GM23248 (cell line): ENCODE data around the gene SMARCC2. TPM values are rescaled to one million over a fixed set of nuclear protein-coding genes. Genes with fewer than 3 reads are reported as not detected.

ENCODE experiments used
- DNase-seq: peaks from one replicate; pipeline ENCODE4 v3.0.0-alpha.2; 2015
- H2AFZ ChIP-seq: fragments of 200-600 bp; sonication (generic); 2 replicates; pipeline ENCODE4 v1.6.1; 2016; ENCODE audit warnings: antibody characterized with exemption
- H3F3A ChIP-seq: fragments of 200-600 bp; sonication (generic); 2 replicates; pipeline ENCODE4 v1.6.1; 2016; ENCODE audit warnings: mild to moderate bottlenecking, antibody characterized with exemption, mixed run types; ENCODE audit not compliant: insufficient read depth
- H3K27ac ChIP-seq: fragments of 200-600 bp; sonication (generic); 2 replicates; pipeline ENCODE4 v1.5.1; 2016; ENCODE audit warnings: mild to moderate bottlenecking
- H3K27me3 ChIP-seq: fragments of 200-600 bp; sonication (generic); replicated peaks from 2 replicates; pipeline ENCODE4 v1.6.1; 2016; ENCODE audit warnings: mild to moderate bottlenecking; ENCODE audit not compliant: insufficient read depth
- H3K36me3 ChIP-seq: fragments of 200-600 bp; sonication (generic); 2 replicates; pipeline ENCODE4 v1.6.1; 2016; ENCODE audit warnings: low read depth, mild to moderate bottlenecking
- H3K4me1 ChIP-seq: fragments of 200-600 bp; sonication (generic); 2 replicates; pipeline ENCODE4 v1.6.1; 2016; ENCODE audit warnings: mild to moderate bottlenecking; ENCODE audit not compliant: insufficient read depth
- H3K4me2 ChIP-seq: fragments of 200-600 bp; sonication (generic); one replicate; pipeline ENCODE4 v1.6.1; 2016; ENCODE audit warnings: mild to moderate bottlenecking; ENCODE audit not compliant: unreplicated experiment
- H3K4me3 ChIP-seq: fragments of 200-600 bp; sonication (generic); 2 replicates; pipeline ENCODE4 v1.5.1; 2016; ENCODE audit warnings: mild to moderate bottlenecking
- H3K79me2 ChIP-seq: fragments of 200-600 bp; sonication (generic); 2 replicates; pipeline ENCODE4 v1.6.1; 2016; ENCODE audit warnings: mild to moderate bottlenecking; ENCODE audit not compliant: insufficient read depth
- H3K9ac ChIP-seq: fragments of 200-600 bp; sonication (generic); 2 replicates; pipeline ENCODE4 v1.6.1; 2016; ENCODE audit warnings: mild to moderate bottlenecking
- H3K9me2 ChIP-seq: fragments of 200-600 bp; sonication (generic); 2 replicates; pipeline ENCODE4 v1.6.1; 2016; ENCODE audit warnings: mixed run types, mild to moderate bottlenecking, moderate library complexity; ENCODE audit not compliant: insufficient read depth
- H3K9me3 ChIP-seq: fragments of 200-600 bp; sonication (generic); one replicate; pipeline ENCODE4 v1.6.1; 2017; ENCODE audit warnings: low read depth
- H4K20me1 ChIP-seq: fragments of 200-600 bp; sonication (generic); 2 replicates; pipeline ENCODE4 v1.6.0; 2016; ENCODE audit not compliant: insufficient read depth
- EZH2 ChIP-seq: fragments of 200-600 bp; sonication (generic); IDR thresholded peaks from 2 replicates; pipeline ENCODE4 v1.6.1; 2018; ENCODE audit warnings: antibody characterized with exemption, mild to moderate bottlenecking; ENCODE audit not compliant: insufficient read depth, poor library complexity, severe bottlenecking
- EZH2phosphoT487 ChIP-seq: fragments of 200-600 bp; sonication (generic); IDR thresholded peaks from 2 replicates; pipeline ENCODE4 v1.6.1; 2018; ENCODE audit warnings: antibody characterized with exemption, moderate library complexity, mild to moderate bottlenecking, low read depth; ENCODE audit not compliant: insufficient read depth
- WGBS, 2 experiments: methylation state at CpG; one replicate each; pipeline ENCODE4 v1.1.6; 2015 to 2017; ENCODE audit warnings: low lambda C conversion rate in 2 of 2, low coverage in 1 of 2; ENCODE audit errors: missing lambda C conversion rate in 2 of 2; 5-methylcytosine and 5-hydroxymethylcytosine counted together
- in situ Hi-C: fragments of 300-500 bp; cut with MboI; formaldehyde crosslinking; loops from 2 replicates; pipeline ENCODE4 v1.15.0; 2020
- polyA plus RNA-seq: library from polyadenylated mRNA; unstranded; fragments of >200 nt; fragmentation: Nextera tagmentation; extraction: Ambion mirVana; gene quantifications from 2 replicates; pipeline ENCODE4 v1.2.1, GENCODE V29; 2016
- total RNA-seq: library from RNA; depleted of rRNA; stranded (reverse); fragments of >200 nt; shearing (Covaris generic); gene quantifications from 2 replicates; pipeline ENCODE4 v1.2.3, GENCODE V29; 2014

The SMARCC2 gene
- total and polyA plus RNA-seq, 2 experiments from 2014 or later: 34.0 to 64.3 TPM

DNA sequence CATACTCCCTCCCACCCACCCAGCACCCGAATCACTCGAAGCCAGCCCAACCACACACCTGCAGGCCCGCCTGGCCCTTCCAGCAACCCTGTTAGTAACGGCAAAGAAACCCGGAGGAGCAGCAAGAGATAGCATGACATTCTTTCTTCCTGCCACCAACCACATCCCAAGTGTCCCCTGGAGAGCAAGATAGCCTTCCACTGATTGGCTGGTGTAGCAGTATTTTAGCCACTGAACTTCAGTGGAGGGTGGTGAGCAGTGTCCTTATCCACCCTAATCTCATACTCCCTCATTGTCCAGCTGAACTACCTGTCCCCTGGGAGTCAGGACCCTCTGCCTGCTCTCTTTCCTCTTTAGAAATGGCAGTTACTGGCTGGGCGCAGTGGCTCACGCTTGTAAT, 39.8 kb upstream of the SMARCC2 start:
- Histone ChIP-seq H3K36me3 (no peaks in the 10 kb centered on the region), H3K9ac (no peak overlapping the region), H3K79me2 (no peaks in the 10 kb centered on the region), H2AFZ (no peak overlapping the region), H3K27ac (no peak overlapping the region), H4K20me1 (no peaks in the 10 kb centered on the region), H3K9me3 (no peaks in the 10 kb centered on the region), H3K4me3 (no peak overlapping the region), H3K27me3 (no peaks in the 10 kb centered on the region), H3K9me2 (no peaks in the 10 kb centered on the region), H3K4me2 (no peak overlapping the region), H3K4me1 (no peaks in the 10 kb centered on the region), H3F3A (peaks cover 5% of the 10 kb centered on the region; the same call in 1 of the 2 replicates)
- TF ChIP-seq EZH2phosphoT487 (no peak), EZH2 (no peak)
- 86 to 90% methylated on average over 7 of the region's 7 CpGs for WGBS, 2 experiments
- in situ Hi-C loops: no loop called here
- no peak for DNase-seq

DNA sequence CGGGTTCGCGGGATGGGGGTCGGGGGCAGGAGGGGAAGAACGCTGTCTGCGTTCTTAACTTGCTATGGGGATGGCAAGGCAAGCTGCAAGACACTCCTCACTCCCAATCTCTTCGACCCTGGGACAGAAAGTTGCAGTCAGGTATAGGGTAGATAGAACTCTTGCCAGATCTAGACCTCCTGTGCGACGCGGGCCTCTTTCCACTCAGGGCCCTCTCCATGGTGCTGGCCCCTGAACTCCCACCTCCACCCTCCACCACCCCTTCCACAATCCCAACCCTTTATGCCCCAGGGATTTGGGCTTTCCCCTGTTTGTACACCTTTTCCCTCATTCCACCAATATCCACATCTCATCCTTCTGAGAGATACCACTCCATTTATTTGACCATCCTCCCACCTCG, 35.7 kb upstream of the SMARCC2 start:
- peaks cover 11% of the 10 kb centered on the region for H3K79me2 ChIP-seq
- H3K9me2 ChIP-seq: no peaks in the 10 kb centered on the region
- H3K27ac ChIP-seq: no peak overlapping the region
- H3K27me3 ChIP-seq: no peaks in the 10 kb centered on the region
- H3K9ac ChIP-seq: peak overlapping the region; percentile 82
- no peaks in the 10 kb centered on the region for H3K36me3 ChIP-seq
- H4K20me1 ChIP-seq: no peaks in the 10 kb centered on the region
- 71 to 76% methylated on average over 8 to 11 of the region's 11 CpGs for WGBS, 2 experiments
- H3F3A ChIP-seq: peaks cover 19% of the 10 kb centered on the region
- TF ChIP-seq EZH2phosphoT487: no peak
- TF ChIP-seq EZH2: no peak
- H2AFZ ChIP-seq: peak overlapping the region; percentile 92
- H3K4me3 ChIP-seq: peak overlapping the region; percentile 80
- in situ Hi-C loops: no loop called here
- peaks cover 15% of the 10 kb centered on the region for H3K4me1 ChIP-seq
- peak overlapping the region; percentile 81 for H3K4me2 ChIP-seq
- DNase-seq: no peak
- no peaks in the 10 kb centered on the region for H3K9me3 ChIP-seq

DNA sequence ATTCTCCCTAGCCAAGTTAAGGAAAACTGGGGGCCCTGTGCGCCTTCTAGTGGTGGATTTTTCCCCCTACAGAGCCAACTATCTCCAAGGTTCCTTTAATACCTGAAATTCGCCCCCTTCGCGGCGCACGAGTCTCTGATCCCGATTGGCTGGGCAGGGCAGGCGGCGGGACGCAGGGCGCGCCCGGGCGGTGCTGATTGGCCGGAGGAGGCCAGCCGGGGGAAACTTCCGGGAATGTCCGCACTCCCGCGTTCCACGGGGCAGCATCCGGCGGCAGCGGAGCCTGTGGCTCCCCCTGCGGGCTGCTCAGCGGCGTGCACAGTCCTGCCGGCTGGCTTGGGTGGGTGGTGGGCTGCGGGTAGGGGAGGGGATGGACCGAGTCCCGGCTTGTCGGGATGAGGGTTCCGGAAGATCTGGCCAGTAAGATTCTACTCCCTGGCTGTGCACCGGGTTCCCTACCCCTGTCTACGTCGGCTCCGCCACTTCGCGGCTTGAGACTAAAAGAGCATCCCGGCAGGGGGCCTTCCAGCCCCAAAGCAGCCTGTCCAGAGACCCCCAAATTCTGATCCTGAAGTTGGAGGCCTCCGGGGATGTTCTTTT, 34.9 kb upstream of the SMARCC2 start, which contains the start of gene NABP2:
NABP2 (plus strand) TSS at position 241 of the 600 bp plus-strand sequence. CDS start 515 bp downstream, outside the sequence.
- Histone ChIP-seq H2AFZ (peak within 1 kb of the TSS; percentile 92), H3K9me2 (no peaks in the 10 kb centered on the region), H3K4me3 (peak within 1 kb of the TSS; percentile 80), H3K27ac (peak within 1 kb of the TSS; percentile 62), H3K4me2 (peak within 1 kb of the TSS; percentile 81), H3K4me1 (peaks cover 15% of the 10 kb centered on the region), H3K79me2 (peaks cover 19% of the 10 kb centered on the region), H3K27me3 (no peaks in the 10 kb centered on the region), H3K9me3 (no peaks in the 10 kb centered on the region), H4K20me1 (no peaks in the 10 kb centered on the region), H3K36me3 (no peaks in the 10 kb centered on the region), H3F3A (peaks cover 19% of the 10 kb centered on the region), H3K9ac (peak within 1 kb of the TSS; percentile 82)
- peak; percentile 99 for DNase-seq
- WGBS, 2 experiments: 1 to 5% methylated on average over 18 to 35 of the region's 41 CpGs
- TF ChIP-seq EZH2 (no peak), EZH2phosphoT487 (no peak)
- in situ Hi-C loops: no loop called here

DNA sequence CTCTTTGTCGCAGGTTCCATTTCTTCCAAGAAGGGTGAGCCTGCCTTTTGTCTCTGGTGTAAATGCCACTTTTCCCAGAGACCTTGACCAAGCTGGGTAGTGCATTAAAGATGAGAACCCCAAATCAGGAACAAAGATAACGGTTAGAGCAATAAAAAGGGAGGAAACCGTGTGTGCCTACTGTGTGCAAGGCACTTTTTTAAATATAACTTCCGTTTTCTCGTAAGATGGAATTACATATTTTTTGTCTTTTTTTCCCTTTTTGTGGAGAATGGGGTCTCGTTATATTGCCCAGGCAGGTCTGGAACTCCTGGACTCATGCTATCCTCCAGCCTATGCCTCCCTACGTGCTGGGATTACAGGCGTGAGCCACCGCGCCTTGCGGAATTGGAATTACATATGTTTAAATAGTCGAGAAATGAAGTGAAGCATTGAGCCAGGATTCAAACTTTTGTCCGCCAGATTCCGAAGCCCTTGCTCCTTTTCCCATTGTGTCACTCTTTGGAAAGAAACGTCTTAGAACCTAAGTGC, 34.4 kb upstream of the SMARCC2 start:
- Histone ChIP-seq H3K9ac (peak overlapping the region; percentile 43), H3F3A (peaks cover 19% of the 10 kb centered on the region)

More for the DNA sequence above, 34.4 kb upstream of the SMARCC2 start:
- peak overlapping the region; percentile 62 for H3K27ac ChIP-seq
- no peaks in the 10 kb centered on the region for H4K20me1 ChIP-seq
- H3K36me3 ChIP-seq: no peaks in the 10 kb centered on the region
- H3K4me2 ChIP-seq: peak overlapping the region; percentile 73
- 18% methylated on average over 15 of the region's 15 CpGs for WGBS, 2 experiments
- peak overlapping the region; percentile 92 for H2AFZ ChIP-seq
- H3K27me3 ChIP-seq: no peaks in the 10 kb centered on the region
- in situ Hi-C loops: no loop called here
- no peaks in the 10 kb centered on the region for H3K9me2 ChIP-seq
- no peaks in the 10 kb centered on the region for H3K9me3 ChIP-seq
- H3K4me3 ChIP-seq: peak overlapping the region; percentile 80
- no peak for DNase-seq
- H3K4me1 ChIP-seq: peaks cover 15% of the 10 kb centered on the region
- TF ChIP-seq EZH2 (no peak), EZH2phosphoT487 (no peak)
- H3K79me2 ChIP-seq: peaks cover 24% of the 10 kb centered on the region
